ENCODE results near the gene FAHD1. TPM values are rescaled to one million over a fixed set of nuclear protein-coding genes. Genes with fewer than 3 reads are reported as not detected.

The FAHD1 gene
- total and polyA plus RNA-seq, 4 donors, result 17.2 to 32.1 (median 25.6) TPM

- WGBS, 2 donors, result 76 to 86% methylated on average over 9 of the region's 9 CpGs
- DNase-seq (no peak), ATAC-seq (ENCODE audit: insufficient read depth, low FRiP score) (no peak)
- TF ChIP-seq CTCF (IDR thresholded peaks at IDR 0.05; ENCODE audit: control extremely low read depth, extremely low read depth), result no peak
- Histone ChIP-seq H3K36me3 (ENCODE audit: control insufficient read depth in 4 of 4, insufficient read depth in 4 of 4, low read length in 4 of 4) (peaks cover 0 to 7% (median 4%) of the 10 kb centered on the region in 4 donors), H3K9me3 (ENCODE audit: control insufficient read depth in 4 of 4, insufficient read depth in 3 of 4, low read length in 3 of 4) (no peaks in the 10 kb centered on the region), H3K4me3 (no peak overlapping the region), H3K27ac (ENCODE audit: low read depth in 1 of 2, low read length in 1 of 2) (no peak overlapping the region), H3K27me3 (ENCODE audit: control insufficient read depth in 3 of 3, insufficient read depth in 3 of 3, low read length in 2 of 3) (no peaks in the 10 kb centered on the region), H3K9ac (ENCODE audit: insufficient read depth in 1 of 2, low read length in 2 of 2) (no peak overlapping the region), H3K4me1 (ENCODE audit: control insufficient read depth in 5 of 5, insufficient read depth in 5 of 5, low read length in 5 of 5) (peaks cover 3 to 10% (median 6%) of the 10 kb centered on the region in 5 donors)
These were observed 5.9 kb downstream of the FAHD1 start for GRCh38 chr16:1832838-1833454.

GRCh38 chr16:1834096-1834495, 7.1 kb downstream of the FAHD1 start:
- ATAC-seq (ENCODE audit: insufficient read depth, low FRiP score) (no peak), DNase-seq (no peak)
- H3K4me3 ChIP-seq, result no peak overlapping the region
- no peaks in the 10 kb centered on the region for H3K9me3 ChIP-seq (ENCODE audit: control insufficient read depth in 4 of 4, insufficient read depth in 3 of 4, low read length in 3 of 4)
- TF ChIP-seq CTCF (IDR thresholded peaks at IDR 0.05; ENCODE audit: control extremely low read depth, extremely low read depth), result no peak
- WGBS, 2 donors, result 84% methylated on average over 5 of the region's 5 CpGs
- no peaks in the 10 kb centered on the region for H3K27me3 ChIP-seq (ENCODE audit: control insufficient read depth in 3 of 3, insufficient read depth in 3 of 3, low read length in 2 of 3)
- peaks cover 0 to 6% (median 3%) of the 10 kb centered on the region in 4 donors for H3K36me3 ChIP-seq (ENCODE audit: control insufficient read depth in 4 of 4, insufficient read depth in 4 of 4, low read length in 4 of 4)
- H3K27ac ChIP-seq (ENCODE audit: low read depth in 1 of 2, low read length in 1 of 2), result no peak overlapping the region
- peaks cover 0 to 2% (median 1%) of the 10 kb centered on the region in 5 donors for H3K4me1 ChIP-seq (ENCODE audit: control insufficient read depth in 5 of 5, insufficient read depth in 5 of 5, low read length in 5 of 5)
- H3K9ac ChIP-seq (ENCODE audit: insufficient read depth in 1 of 2, low read length in 2 of 2), result no peak overlapping the region

- Histone ChIP-seq H3K4me3 (no peak overlapping the region), H3K36me3 (ENCODE audit: control insufficient read depth in 4 of 4, insufficient read depth in 4 of 4, low read length in 4 of 4) (peaks cover 0 to 4% (median 0%) of the 10 kb centered on the region in 4 donors), H3K4me1 (ENCODE audit: control insufficient read depth in 5 of 5, insufficient read depth in 5 of 5, low read length in 5 of 5) (no peaks in the 10 kb centered on the region), H3K27ac (ENCODE audit: low read depth in 1 of 2, low read length in 1 of 2) (no peak overlapping the region), H3K9ac (ENCODE audit: insufficient read depth in 1 of 2, low read length in 2 of 2) (no peak overlapping the region), H3K27me3 (ENCODE audit: control insufficient read depth in 3 of 3, insufficient read depth in 3 of 3, low read length in 2 of 3) (no peaks in the 10 kb centered on the region), H3K9me3 (ENCODE audit: control insufficient read depth in 4 of 4, insufficient read depth in 3 of 4, low read length in 3 of 4) (no peaks in the 10 kb centered on the region)
- ATAC-seq (ENCODE audit: insufficient read depth, low FRiP score) (no peak), DNase-seq (no peak)
- 76 to 83% methylated on average over 9 of the region's 9 CpGs for WGBS, 2 donors
- no peak for TF ChIP-seq CTCF (IDR thresholded peaks at IDR 0.05; ENCODE audit: control extremely low read depth, extremely low read depth)
These were observed 12.5 kb downstream of the FAHD1 start for GRCh38 chr16:1839554-1839953.

- Histone ChIP-seq H3K4me3 (no peak overlapping the region), H3K4me1 (ENCODE audit: control insufficient read depth in 5 of 5, insufficient read depth in 5 of 5, low read length in 5 of 5) (no peaks in the 10 kb centered on the region), H3K27me3 (ENCODE audit: control insufficient read depth in 3 of 3, insufficient read depth in 3 of 3, low read length in 2 of 3) (peaks cover 0 to 2% (median 0%) of the 10 kb centered on the region in 3 donors), H3K27ac (ENCODE audit: low read depth in 1 of 2, low read length in 1 of 2) (no peak overlapping the region), H3K9me3 (ENCODE audit: control insufficient read depth in 4 of 4, insufficient read depth in 3 of 4, low read length in 3 of 4) (peaks cover 0 to 1% (median 0%) of the 10 kb centered on the region in 4 donors), H3K36me3 (ENCODE audit: control insufficient read depth in 4 of 4, insufficient read depth in 4 of 4, low read length in 4 of 4) (no peaks in the 10 kb centered on the region), H3K9ac (ENCODE audit: insufficient read depth in 1 of 2, low read length in 2 of 2) (no peak overlapping the region)
- DNase-seq, result no peak
- 59 to 79% methylated on average over 4 of the region's 4 CpGs for WGBS, 2 donors
- no peak for TF ChIP-seq CTCF (IDR thresholded peaks at IDR 0.05; ENCODE audit: control extremely low read depth, extremely low read depth)
- ATAC-seq (ENCODE audit: insufficient read depth, low FRiP score), result no peak
These were observed 19.0 kb downstream of the FAHD1 start for GRCh38 chr16:1845985-1846384.

Data from lung (tissue), 12 donors.